Measurements from ENCODE around the gene FADS3. TPM values are rescaled to one million over a fixed set of nuclear protein-coding genes. Genes with fewer than 3 reads are reported as not detected.

Gene FADS3
- total RNA-seq, 1 donor = 127 TPM

DNA sequence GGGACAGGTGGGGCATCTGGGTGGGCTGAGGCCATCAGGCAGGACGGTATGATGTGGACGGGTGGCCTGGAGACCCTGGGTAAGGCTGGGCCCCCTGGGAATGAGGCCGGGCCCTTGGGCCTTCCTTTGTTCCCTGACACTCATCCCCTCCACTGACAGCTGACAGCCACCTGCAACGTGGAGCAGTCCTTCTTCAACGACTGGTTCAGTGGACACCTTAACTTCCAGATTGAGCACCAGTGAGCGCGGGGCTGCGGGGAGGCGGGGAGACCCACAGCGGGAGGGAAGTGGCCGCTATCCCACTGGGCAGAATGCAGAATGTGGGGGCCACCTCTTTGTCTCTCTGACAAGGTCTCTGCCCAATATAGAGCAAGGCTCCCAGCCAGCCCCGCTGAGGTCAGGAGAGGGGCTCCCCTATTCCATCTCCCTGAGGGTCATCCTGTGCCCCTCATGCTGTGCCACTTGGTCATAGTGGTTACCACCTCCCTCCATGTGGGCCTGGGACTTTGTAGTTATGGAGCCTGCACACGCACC, 27.7 kb downstream of the FADS3 start:
- TF ChIP-seq, protein P1, sequence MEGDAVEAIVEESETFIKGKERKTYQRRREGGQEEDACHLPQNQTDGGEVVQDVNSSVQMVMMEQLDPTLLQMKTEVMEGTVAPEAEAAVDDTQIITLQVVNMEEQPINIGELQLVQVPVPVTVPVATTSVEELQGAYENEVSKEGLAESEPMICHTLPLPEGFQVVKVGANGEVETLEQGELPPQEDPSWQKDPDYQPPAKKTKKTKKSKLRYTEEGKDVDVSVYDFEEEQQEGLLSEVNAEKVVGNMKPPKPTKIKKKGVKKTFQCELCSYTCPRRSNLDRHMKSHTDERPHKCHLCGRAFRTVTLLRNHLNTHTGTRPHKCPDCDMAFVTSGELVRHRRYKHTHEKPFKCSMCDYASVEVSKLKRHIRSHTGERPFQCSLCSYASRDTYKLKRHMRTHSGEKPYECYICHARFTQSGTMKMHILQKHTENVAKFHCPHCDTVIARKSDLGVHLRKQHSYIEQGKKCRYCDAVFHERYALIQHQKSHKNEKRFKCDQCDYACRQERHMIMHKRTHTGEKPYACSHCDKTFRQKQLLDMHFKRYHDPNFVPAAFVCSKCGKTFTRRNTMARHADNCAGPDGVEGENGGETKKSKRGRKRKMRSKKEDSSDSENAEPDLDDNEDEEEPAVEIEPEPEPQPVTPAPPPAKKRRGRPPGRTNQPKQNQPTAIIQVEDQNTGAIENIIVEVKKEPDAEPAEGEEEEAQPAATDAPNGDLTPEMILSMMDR (IDR thresholded peaks at IDR 0.05; ENCODE audit: extremely low read depth, low read depth, low read length) = no peak
- H3K27ac ChIP-seq (ENCODE audit: low read depth, low read length) = no peak overlapping the region
- no peak overlapping the region for H2AFZ ChIP-seq (ENCODE audit: low read length)
- H3K36me3 ChIP-seq (ENCODE audit: insufficient read depth, low read length) = peaks cover 3% of the 10 kb centered on the region
- H3K79me2 ChIP-seq (ENCODE audit: insufficient read depth, low read length) = no peaks in the 10 kb centered on the region
- no peaks in the 10 kb centered on the region for H4K20me1 ChIP-seq (ENCODE audit: insufficient read depth, low read length)
- H3K4me3 ChIP-seq (ENCODE audit: insufficient read depth, low read length) = no peak overlapping the region
- H3K4me1 ChIP-seq (ENCODE audit: insufficient read depth, low read length) = no peaks in the 10 kb centered on the region
- no peak overlapping the region for H3K4me2 ChIP-seq (ENCODE audit: insufficient read depth, low read length)
- H3K9me3 ChIP-seq (ENCODE audit: low read depth, low read length) = no peaks in the 10 kb centered on the region
- DNase-seq (ENCODE audit: insufficient read length, low spot score, missing footprints) = peak; percentile 53
- no peaks in the 10 kb centered on the region for H3K27me3 ChIP-seq (ENCODE audit: insufficient read depth, low read length)

DNA sequence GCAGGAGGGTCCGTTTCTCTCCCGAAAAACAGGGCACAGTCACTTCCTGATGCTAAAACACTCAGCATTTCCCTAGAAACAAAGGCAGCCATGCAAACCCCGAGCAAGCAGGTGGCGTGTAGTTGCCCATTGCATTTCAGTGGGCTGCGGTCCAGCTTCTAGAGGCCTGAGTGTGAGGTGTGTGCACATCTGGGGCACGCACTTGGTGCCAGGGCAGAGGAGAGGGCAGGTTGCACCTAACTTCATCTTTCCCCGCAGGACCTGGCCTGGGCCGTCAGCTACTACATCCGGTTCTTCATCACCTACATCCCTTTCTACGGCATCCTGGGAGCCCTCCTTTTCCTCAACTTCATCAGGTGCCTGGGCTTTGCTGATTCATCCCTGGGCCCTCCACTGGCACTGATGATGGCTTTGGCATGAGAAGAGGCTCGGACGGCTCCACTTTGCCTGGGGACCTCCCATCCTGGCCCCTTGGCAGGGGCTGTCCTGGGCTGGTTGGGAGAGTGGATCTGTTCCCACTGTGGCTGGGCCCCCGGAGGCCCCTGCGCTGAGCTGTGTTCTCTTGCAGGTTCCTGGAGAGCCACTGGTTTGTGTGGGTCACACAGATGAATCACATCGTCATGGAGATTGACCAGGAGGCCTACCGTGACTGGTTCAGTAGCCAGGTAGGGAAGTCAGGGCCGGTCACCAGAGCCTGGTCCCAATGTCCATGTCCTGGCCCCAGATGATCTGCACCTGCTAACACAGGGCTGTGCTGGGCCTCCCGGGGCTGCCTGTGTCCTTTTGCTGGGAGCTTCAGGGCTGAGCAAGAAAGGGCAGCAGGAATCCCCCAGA, 28.4 kb downstream of the FADS3 start:
- Histone ChIP-seq H3K4me2 (ENCODE audit: insufficient read depth, low read length) (no peak overlapping the region), H3K27ac (ENCODE audit: low read depth, low read length) (no peak overlapping the region), H4K20me1 (ENCODE audit: insufficient read depth, low read length) (no peaks in the 10 kb centered on the region), H3K4me1 (ENCODE audit: insufficient read depth, low read length) (no peaks in the 10 kb centered on the region), H3K79me2 (ENCODE audit: insufficient read depth, low read length) (no peaks in the 10 kb centered on the region), H3K36me3 (ENCODE audit: insufficient read depth, low read length) (peaks cover 3% of the 10 kb centered on the region), H3K4me3 (ENCODE audit: insufficient read depth, low read length) (no peak overlapping the region), H2AFZ (ENCODE audit: low read length) (no peak overlapping the region), H3K27me3 (ENCODE audit: insufficient read depth, low read length) (no peaks in the 10 kb centered on the region), H3K9me3 (ENCODE audit: low read depth, low read length) (no peaks in the 10 kb centered on the region)
- peak; percentile 70 for DNase-seq (ENCODE audit: insufficient read length, low spot score, missing footprints)
- TF ChIP-seq, protein P1 (IDR thresholded peaks at IDR 0.05; ENCODE audit: extremely low read depth, low read depth, low read length) = no peak

DNA sequence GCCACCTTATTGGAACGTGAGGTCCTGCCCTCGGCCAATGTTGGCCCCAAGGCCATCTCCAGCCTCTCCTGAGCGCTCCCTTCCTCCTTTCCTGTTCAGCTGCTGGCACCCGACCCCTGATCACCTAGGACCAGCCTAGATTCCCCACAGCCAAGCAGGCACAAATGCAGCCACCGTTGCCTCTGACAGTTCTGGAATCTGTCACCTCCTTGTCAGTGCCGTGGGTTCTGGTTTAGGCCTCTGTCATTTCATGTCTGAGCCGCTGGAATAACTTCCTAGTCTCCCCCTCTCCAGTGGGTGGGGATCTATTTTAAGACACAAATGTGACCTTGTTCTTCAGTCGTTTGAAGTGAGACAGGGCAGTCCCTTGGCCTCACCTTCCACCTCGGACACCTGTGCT, 29.7 kb downstream of the FADS3 start:
- H3K79me2 ChIP-seq (ENCODE audit: insufficient read depth, low read length) = no peaks in the 10 kb centered on the region
- no peak overlapping the region for H3K4me2 ChIP-seq (ENCODE audit: insufficient read depth, low read length)
- no peak overlapping the region for H2AFZ ChIP-seq (ENCODE audit: low read length)
- no peaks in the 10 kb centered on the region for H4K20me1 ChIP-seq (ENCODE audit: insufficient read depth, low read length)
- no peak overlapping the region for H3K27ac ChIP-seq (ENCODE audit: low read depth, low read length)
- no peaks in the 10 kb centered on the region for H3K27me3 ChIP-seq (ENCODE audit: insufficient read depth, low read length)
- peaks cover 8% of the 10 kb centered on the region for H3K36me3 ChIP-seq (ENCODE audit: insufficient read depth, low read length)
- H3K9me3 ChIP-seq (ENCODE audit: low read depth, low read length) = no peaks in the 10 kb centered on the region
- peak; percentile 30 for DNase-seq (ENCODE audit: insufficient read length, low spot score, missing footprints)
- TF ChIP-seq, protein P1 (IDR thresholded peaks at IDR 0.05; ENCODE audit: extremely low read depth, low read depth, low read length) = no peak
- no peaks in the 10 kb centered on the region for H3K4me1 ChIP-seq (ENCODE audit: insufficient read depth, low read length)
- H3K4me3 ChIP-seq (ENCODE audit: insufficient read depth, low read length) = no peak overlapping the region

All from osteoblast (primary cell).